Astrocyte of the cerebellum (primary cell): ENCODE results near the gene TMUB2.

ENCODE experiments used
- DNase-seq: peaks from one replicate; pipeline ENCODE4 v3.0.0-alpha.2; 2011; ENCODE audit warnings: low read depth
- H3K4me3 ChIP-seq: 2 replicates; pipeline ENCODE4 v1.5.1; 2011; ENCODE audit warnings: mild to moderate bottlenecking, low read depth, low read length, moderate library complexity
- CTCF ChIP-seq: IDR thresholded peaks from 2 replicates; pipeline ENCODE4 v1.5.1; 2012; ENCODE audit warnings: low read length, low read depth, moderate library complexity, mild to moderate bottlenecking; ENCODE audit errors: missing control alignments
- in situ Hi-C: cut with HindIII; loops from 2 replicates; pipeline ENCODE4 v1.10.0; 2017; ENCODE audit warnings: low sequenced_read_pairs

TMUB2 gene

GRCh38 chr17:44149750-44150329 is 36.9 kb upstream of the TMUB2 start:
- DNase-seq = no peak
- no peak for TF ChIP-seq CTCF
- H3K4me3 ChIP-seq = no peak overlapping the region
- in situ Hi-C loops = no loop called here

- no peak for DNase-seq
- TF ChIP-seq CTCF = no peak
- in situ Hi-C loops = no loop called here
- H3K4me3 ChIP-seq = no peak overlapping the region
Observed at GRCh38 chr17:44152875-44153274, 33.9 kb upstream of the TMUB2 start.

- no peak overlapping the region for H3K4me3 ChIP-seq
- TF ChIP-seq CTCF = no peak
- DNase-seq = no peak
- in situ Hi-C loops = no loop called here
Observed at GRCh38 chr17:44155488-44155887, 31.3 kb upstream of the TMUB2 start.

GRCh38 chr17:44159519-44160210 is 27.1 kb upstream of the TMUB2 start:
- H3K4me3 ChIP-seq = no peak overlapping the region
- no peak for TF ChIP-seq CTCF
- in situ Hi-C loops = no loop called here
- no peak for DNase-seq

GRCh38 chr17:44164476-44164875 is 22.3 kb upstream of the TMUB2 start:
- no peak overlapping the region for H3K4me3 ChIP-seq
- no peak for DNase-seq
- in situ Hi-C loops = no loop called here
- TF ChIP-seq CTCF = no peak

- DNase-seq = no peak
- H3K4me3 ChIP-seq = no peak overlapping the region
- no peak for TF ChIP-seq CTCF
- in situ Hi-C loops = no loop called here
Observed at GRCh38 chr17:44167181-44167861, 19.5 kb upstream of the TMUB2 start.
